Measurements from ENCODE around the gene QRICH1.
A peak's percentile ranks its signal among the peaks of the same experiment; 100 is the strongest.

The QRICH1 gene

DNA sequence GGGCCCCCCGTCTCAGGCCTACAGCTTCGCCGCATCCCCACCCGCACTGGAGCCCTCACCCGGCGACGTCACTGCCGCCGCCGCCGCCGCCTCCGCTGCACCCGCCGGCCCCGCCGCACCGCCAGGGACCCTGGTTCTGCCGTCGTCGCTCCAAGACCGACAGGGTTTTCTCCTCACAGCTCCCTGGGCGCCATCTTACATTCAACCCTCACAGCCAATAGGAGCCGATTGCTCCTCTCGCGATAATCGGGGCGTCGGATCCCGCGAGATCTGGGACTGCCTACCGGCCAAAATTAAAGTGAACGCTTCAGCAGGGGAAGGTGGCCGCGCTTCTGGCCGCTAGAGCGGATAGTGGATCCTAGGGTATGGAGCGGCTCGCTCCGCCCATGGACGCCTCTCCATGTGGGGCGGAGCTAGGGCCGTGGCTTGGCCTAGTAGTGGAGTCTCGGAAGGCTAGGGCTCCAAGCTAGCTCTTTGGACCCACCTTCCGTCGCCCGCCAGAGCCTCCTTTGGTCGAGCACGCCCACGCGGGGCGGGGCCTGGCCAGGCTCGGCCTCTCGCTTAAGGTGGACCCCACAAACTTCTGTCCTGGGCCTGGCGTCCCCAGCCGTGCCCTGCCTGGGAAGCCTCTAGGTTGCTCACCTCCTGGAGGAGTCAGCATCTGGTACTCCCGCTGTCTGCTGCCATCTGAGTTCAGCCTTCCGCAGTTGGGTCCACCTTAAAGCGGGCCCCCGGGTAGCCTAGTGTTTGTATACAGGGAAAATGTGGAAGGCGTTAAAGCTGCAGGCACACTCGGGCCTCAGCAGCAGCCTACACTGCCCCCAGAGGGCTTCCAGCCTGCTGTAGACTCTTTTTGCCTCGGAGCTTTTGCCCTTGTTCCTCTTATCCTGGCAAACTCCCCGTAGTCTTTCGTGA is at the start of gene QRICH1:
QRICH1 (minus strand) TSS at position 219 of the 915 bp plus-strand sequence. CDS start 17,054 bp downstream, outside the sequence.
- peak; percentile 93 for DNase-seq (ENCODE audit: low read depth)

GRCh38 chr3:49140080-49140479 is 46.2 kb upstream of the QRICH1 start:
- DNase-seq (ENCODE audit: low read depth), result no peak

- DNase-seq (ENCODE audit: low read depth), result no peak
Observed at GRCh38 chr3:49135499-49135898, 41.6 kb upstream of the QRICH1 start.

- DNase-seq (ENCODE audit: low read depth), result no peak
Observed at GRCh38 chr3:49134471-49135265, 40.8 kb upstream of the QRICH1 start.

DNA sequence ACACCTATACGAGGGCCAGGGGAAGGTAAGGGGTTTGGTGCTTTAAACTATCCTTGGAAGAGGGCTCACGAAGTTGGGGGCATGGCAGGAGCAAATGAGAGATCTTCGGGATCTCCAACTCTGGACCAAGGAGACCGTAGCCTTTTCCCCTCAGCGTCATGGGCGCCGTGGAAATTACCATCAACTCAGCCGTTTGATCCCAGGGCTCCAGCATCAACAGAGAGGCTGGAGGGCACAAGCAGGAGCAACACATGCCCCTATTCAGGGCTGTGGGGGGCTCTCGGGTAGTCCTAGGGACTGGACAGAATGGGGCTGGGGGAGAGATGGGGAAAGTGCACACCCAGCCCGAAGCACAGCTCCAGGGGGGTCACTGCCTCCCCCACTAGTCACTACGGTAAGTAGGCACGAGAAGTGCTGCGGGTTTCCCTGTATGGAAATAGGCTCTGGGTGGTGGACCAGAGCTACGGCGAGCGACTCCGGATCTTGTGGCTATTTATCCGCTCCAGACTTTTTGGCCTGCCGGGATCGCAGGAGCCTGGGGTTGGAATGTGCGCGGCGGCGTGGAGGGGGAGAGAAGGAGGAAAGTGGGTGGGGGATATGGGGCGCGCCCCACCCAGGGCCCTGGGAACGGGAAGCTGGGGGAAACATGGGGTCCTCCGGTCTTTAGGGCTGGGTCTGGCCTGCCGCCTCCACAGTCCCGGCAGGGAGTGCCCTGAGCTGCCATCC is 39.5 kb upstream of the QRICH1 start:
- DNase-seq (ENCODE audit: low read depth), result peak; percentile 63

- DNase-seq (ENCODE audit: low read depth), result peak; percentile 47
Observed at GRCh38 chr3:49132437-49133225, 38.8 kb upstream of the QRICH1 start, which contains the start of gene LAMB2. LAMB2 (minus strand) TSS chr3:49133050; CDS start chr3:49132867, 183 bp downstream.

DNA sequence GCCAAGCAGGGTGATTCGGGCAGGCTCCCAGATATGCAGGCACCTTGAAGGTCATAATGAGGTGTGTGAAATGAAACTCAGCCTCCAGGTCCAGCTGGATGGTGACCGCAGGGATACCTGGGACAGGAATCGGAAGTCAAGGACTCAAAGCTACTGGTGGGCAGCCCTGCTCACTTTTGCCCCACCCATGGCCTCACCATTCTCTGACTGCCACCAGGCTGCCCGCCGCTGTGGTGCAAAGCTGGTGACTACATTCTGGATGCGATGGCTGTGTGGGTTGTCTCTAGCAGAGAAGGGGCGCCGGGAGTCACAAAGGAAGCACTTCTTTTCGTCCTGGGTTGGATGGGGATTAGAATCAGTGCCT is 38.2 kb upstream of the QRICH1 start:
- DNase-seq (ENCODE audit: low read depth), result no peak

GRCh38 chr3:49131576-49131975 is 37.7 kb upstream of the QRICH1 start:
- no peak for DNase-seq (ENCODE audit: low read depth)

DNA sequence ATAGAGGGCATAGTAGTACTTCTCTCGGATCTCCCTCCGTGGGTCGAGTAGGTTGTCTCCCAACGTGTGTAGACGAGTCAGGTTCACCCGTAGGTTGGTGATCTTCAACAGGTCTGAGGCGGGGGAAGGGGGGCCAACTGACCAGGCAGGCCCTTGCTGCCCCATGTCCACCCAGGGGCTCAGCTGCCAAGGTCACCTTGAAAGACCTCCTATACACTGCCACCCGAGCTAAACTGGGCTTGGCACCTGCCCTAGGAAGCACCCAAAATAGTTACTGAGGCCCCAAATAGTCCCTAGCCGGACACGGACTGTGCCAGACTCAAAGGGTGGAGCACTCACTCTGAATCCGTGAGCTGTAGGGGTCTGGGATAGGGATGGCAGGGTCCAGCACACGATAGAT is 37.2 kb upstream of the QRICH1 start:
- DNase-seq (ENCODE audit: low read depth), result no peak

DNA sequence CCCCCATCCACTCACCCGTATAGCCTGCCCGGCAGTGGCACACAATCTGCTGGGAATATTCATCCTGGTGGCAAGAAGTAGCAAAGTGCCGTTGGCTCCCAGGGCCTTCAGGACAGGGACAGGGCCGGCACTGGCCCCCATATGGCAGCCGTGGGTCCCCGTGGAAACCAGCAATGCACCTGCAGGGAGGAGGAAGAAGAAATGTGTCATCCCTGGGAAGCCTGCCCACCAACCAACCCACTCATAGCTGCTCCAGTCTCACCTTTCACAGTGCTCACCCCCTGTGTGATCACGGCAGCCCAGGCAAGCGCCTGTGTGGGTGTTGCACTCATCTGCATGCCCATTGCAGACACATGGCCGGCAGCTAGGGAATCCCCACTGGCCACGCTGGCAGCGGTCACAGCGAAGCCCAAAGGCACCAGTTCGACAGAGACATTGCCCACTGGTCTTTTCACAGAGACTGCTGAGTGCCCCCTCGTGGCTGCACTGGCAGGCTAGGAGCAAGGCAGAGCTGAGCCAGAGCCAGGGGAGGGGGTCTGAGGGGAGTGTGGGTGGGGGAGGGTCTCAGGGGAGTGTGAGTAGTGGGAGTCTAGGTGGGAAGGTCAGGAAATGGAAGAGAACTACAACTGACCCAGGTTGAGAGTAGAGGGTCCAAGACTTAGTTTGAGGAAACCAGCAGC is 31.3 kb upstream of the QRICH1 start:
- no peak for DNase-seq (ENCODE audit: low read depth)

DNA sequence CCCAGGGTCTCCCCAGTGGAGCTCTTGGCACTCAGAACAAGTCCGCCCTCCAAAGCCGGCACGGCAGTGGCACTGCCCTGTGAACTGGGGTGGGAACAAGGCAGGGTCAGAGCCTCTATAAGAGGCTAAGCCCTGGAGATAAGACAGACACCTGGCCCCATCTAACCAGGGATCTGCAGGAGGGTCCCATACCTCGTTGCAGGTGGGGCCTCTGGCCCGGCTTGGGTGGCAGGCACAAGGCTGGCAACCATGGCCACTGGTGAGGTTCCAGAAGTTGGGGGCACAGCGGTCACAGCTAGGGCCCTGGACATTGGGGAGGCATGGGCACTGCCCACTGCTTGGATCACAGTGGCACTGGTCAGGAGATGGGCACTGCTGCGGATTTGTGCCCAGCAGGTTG is 30.3 kb upstream of the QRICH1 start:
- DNase-seq (ENCODE audit: low read depth), result no peak

GRCh38 chr3:49123687-49124086 is 29.8 kb upstream of the QRICH1 start:
- DNase-seq (ENCODE audit: low read depth), result no peak

DNA sequence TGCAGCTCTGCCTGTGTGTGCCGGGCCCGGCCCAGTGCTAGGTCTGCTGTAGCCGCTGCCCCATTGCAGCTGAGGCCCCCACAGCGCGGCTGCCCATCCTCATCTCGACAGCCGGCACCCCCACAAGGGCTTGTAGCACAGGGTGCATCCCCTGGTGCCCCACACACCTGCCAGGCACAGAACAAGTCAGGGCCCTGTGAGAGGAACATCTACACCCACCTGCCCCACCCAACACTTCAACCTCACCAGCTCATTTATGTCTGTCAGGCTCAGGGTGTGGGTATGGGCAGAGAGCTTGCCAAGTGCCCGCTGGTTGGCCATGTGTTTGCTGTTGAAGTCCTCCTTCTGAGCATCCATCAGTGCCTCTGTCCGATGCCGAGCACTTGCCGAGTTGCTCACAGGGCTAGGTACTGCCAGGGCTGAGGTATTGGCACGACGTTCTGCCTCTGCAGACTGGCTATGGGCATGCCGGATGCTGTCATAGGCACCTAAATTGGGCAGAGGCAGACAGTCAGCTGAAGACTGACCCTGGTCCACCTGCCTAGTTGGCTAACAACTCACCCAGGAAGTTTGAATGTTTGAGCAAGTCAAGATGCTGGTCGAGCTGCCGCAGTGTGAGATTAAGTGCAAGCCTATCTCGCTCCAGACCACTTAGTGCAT is 29.1 kb upstream of the QRICH1 start:
- DNase-seq (ENCODE audit: low read depth), result no peak

DNA sequence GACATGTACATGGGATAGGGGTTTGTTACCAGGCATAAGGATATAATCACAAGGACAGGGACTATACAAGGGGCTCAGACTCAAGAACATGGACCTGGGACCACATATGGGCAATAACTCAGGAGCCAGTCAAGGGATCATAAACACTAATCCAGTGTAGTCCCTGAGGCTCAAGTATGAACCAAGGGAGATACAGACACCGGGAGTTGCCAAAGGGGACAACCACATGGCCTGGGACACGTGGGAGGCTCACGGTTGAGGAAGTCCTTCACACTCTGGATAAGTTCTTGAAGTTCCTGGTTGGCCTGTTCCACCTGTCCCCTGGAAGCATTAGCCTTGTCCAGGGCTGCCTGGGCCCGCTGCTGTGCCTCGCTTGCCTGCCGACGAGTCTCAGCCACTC is 28.6 kb upstream of the QRICH1 start:
- no peak for DNase-seq (ENCODE audit: low read depth)

DNA sequence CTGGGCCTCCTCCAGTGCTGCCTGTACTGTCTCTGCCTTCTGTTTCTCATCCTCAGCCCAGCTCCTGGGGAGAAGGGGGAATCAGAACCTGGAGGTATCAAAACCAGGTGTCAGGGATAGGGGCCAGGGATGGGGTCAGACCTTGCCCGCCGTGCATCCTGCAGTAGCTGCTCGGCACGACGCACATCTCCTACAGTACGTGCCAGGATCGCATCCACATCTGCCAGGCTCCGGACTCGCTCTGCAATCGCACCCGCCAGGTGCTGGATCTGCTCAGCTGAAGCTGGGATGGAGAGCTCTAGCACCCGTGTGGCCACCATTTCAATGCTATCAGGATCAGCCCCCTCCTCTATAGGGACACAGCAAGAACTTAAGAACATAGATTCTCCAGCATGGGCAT is 28.2 kb upstream of the QRICH1 start:
- no peak for DNase-seq (ENCODE audit: low read depth)

- DNase-seq (ENCODE audit: low read depth), result no peak
Observed at GRCh38 chr3:49121132-49121736, 27.4 kb upstream of the QRICH1 start.

DNA sequence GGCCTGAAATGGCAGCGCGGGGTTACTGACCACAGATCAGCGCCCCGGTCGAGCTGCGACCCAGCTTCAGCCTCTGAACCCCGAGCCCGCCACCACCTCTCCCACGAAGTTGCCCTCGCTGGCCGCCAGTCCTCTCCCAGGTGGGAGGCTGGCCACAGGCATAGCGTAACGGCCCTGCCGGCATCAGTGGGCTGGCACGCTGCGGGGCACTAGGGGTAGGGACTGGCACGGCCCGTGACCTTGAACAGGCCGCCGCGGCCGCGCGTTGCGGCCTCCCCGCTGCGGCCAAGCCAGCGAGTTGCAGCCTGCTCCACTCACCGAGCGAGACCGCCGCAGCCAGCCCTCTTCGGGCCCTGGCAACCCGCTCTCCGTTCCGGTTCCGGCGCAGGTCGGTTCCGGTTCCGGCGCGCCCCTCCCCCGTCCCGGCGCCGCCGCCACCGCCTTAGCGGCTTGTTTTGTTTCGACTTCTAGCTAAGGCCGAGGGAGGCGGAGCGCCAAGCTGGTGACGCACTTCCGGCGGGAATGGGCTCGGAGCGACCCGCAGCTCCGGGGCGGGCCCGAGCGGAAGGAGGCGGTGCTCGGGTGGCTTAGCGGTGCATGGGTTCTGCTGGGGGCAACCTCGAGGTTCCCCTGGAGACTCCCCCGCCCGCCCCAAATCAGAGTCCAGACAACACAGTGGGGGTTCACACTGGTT is 26.7 kb upstream of the QRICH1 start, which contains the start of gene USP19:
USP19 (minus strand) TSS at position 386 of the 694 bp plus-strand sequence. CDS start 1,678 bp downstream, outside the sequence.
- peak; percentile 56 for DNase-seq (ENCODE audit: low read depth)

GRCh38 chr3:49120096-49120437 is 26.2 kb upstream of the QRICH1 start:
- no peak for DNase-seq (ENCODE audit: low read depth)

DNA sequence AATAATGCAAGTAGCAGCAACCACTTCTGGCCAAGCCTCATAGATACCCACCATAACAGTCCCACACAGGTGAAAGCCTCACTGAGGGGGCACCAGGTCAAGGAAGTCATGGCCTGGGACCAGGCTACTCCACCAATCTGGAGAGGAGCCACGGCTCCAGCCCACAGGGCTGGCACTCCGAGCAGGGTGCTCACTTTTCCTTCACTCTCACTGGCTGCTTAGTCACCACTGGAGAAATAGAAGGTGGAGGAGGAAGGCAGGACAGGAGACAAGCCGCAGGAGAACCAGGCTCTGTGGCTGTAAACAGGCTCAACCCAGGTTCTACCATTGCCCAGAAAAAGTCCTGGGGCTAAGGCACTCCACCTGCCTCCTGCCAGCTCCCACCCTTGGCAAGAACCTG is 25.6 kb upstream of the QRICH1 start:
- no peak for DNase-seq (ENCODE audit: low read depth)

Data from HS-5 (cell line).